Endothelial cell of umbilical vein (primary cell): Measurements from ENCODE around the gene FAM53B.

Source experiments
- CTCF ChIP-seq, 2 donors: IDR thresholded peaks; 1 replicate in 1 of 2; 2 replicates in 1 of 2; pipeline ENCODE4 v1.5.1; 2011; ENCODE audit warnings: low read length in 2 of 2, mild to moderate bottlenecking in 2 of 2, moderate library complexity in 2 of 2, control low read depth in 1 of 2, inconsistent platforms in 1 of 2, low read depth in 1 of 2; ENCODE audit not compliant: insufficient read depth in 1 of 2; ENCODE audit errors: extremely low read depth in 1 of 2
- EZH2 ChIP-seq: IDR thresholded peaks from 2 replicates; pipeline ENCODE4 v1.6.1; 2012; ENCODE audit warnings: borderline replicate concordance, low read depth, mild to moderate bottlenecking, moderate library complexity, low read length, inconsistent platforms; ENCODE audit not compliant: severe bottlenecking
- JUN ChIP-seq: IDR thresholded peaks from 2 replicates; pipeline ENCODE4 v1.6.1; 2011; ENCODE audit warnings: borderline replicate concordance, low read depth; ENCODE audit not compliant: insufficient read length, insufficient read depth
- MYC ChIP-seq: IDR thresholded peaks from one replicate; pipeline ENCODE4 v1.6.1; 2011; ENCODE audit warnings: mild to moderate bottlenecking, low read depth, low read length
- POLR2A ChIP-seq: IDR thresholded peaks from 2 replicates; pipeline ENCODE4 v1.6.1; 2012; ENCODE audit warnings: low read depth, mild to moderate bottlenecking, control low read depth, low read length
- POLR2AphosphoS5 ChIP-seq: IDR thresholded peaks from 2 replicates; pipeline ENCODE4 v1.6.1; 2012; ENCODE audit warnings: low read depth, mild to moderate bottlenecking, control low read depth, low read length, moderate library complexity; ENCODE audit not compliant: insufficient read depth
- TF ChIP-seq, protein P1 (sequence below): IDR thresholded peaks from 2 replicates; pipeline ENCODE4 v1.6.1; 2011; ENCODE audit not compliant: insufficient read depth, insufficient read length

DNA sequence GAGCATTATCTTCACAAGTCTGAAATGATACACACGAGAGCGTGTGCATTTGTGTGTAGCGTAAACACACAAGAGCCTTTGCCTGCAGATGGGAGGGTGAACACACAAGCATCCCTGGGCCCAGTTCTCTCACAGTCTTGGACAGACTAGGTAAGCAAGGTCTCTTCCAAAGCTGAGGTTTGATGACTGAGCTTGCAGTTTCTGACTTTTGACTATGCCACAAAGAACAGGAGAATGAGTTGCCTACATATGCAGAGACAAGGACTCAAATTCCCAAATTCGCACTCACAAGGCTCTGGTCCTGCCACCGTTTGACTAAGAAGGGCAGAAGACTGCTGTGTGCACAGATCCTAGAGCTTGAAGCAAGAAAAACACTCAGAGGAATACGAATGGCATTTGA lies 55.8 kb downstream of the FAM53B start:
- TF ChIP-seq CTCF (IDR thresholded peaks at IDR 0.05; ENCODE audit: extremely low read depth in 1 of 2, insufficient read depth in 1 of 2, low read depth in 1 of 2, low read length in 2 of 2) (no peak), MYC (no peak), JUN (no peak), POLR2AphosphoS5 (no peak), POLR2A (no peak), EZH2 (no peak)
- TF ChIP-seq, protein P1, sequence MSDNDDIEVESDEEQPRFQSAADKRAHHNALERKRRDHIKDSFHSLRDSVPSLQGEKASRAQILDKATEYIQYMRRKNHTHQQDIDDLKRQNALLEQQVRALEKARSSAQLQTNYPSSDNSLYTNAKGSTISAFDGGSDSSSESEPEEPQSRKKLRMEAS: no peak
